Stimulated activated CD8-positive, alpha-beta memory T cell treated with anti-CD3 and anti-CD28 coated beads, Interleukin-7, amount 100 ng/mL, for 48 hours (primary cell): Measurements from ENCODE around the gene EML1.

ENCODE experiments used
- DNase-seq, 2 donors: peaks; one replicate each; pipeline ENCODE4 v3.0.0-alpha.2; 2020; ENCODE audit warnings: low read depth in 1 of 2; ENCODE audit errors: extremely low read depth in 1 of 2

EML1 gene

DNA sequence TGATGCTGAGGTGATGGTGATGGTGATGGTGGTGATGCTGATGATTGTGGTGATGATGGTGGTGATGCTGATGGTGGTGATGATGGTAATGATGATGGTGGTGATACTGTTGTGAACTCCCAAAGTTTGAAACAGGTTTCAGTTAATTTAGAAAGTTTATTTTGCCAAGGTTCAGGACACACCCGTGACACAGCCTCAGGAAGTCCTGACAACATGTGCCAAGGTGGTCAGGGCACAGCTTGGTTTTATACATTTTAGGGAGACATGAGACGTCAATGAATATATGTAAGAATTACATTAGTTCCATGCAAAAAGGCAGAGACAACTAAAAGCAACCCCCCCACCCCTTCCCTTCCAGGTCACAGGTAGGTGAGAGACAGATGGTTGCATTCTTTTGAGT lies 159.2 kb downstream of the EML1 start:
- no peak for DNase-seq

GRCh38 chr14:99955826-99956455 lies 162.7 kb downstream of the EML1 start:
- no peak for DNase-seq

- DNase-seq = no peak
Measured at GRCh38 chr14:99958380-99958779, 165.2 kb downstream of the EML1 start.

DNA sequence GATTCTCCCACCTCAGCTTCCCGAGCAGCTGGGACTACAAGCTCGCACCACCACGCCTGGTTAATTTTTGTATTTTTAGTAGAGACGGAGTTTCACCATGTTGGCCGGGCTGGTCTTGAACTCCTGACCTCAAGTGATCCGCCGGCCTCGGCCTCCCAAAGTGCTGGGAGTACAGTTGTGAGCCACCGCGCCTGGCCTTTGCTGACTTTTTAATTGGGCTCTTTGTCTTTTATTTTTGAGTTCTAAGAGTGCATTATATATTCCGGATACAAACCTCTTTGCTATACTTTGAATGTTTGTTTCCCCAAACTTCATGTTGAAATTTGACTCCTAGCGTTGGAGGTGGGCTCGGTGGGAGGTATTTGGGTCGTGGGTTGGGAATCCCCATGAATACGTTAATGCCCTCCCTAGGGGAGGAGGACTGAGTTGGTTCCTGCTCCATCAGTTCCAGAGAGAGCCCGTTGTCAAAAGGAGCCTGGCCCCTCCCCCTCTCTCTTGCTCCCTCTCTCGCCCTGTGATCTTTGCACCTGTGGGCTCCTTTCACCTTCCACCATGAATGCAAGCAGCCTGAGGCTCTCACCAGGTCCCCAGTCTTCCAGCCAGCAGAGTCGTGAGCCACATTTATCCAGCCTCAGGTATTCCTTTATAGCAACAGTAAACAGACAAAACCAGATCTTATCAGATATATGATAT lies 168.8 kb downstream of the EML1 start:
- no peak for DNase-seq

DNA sequence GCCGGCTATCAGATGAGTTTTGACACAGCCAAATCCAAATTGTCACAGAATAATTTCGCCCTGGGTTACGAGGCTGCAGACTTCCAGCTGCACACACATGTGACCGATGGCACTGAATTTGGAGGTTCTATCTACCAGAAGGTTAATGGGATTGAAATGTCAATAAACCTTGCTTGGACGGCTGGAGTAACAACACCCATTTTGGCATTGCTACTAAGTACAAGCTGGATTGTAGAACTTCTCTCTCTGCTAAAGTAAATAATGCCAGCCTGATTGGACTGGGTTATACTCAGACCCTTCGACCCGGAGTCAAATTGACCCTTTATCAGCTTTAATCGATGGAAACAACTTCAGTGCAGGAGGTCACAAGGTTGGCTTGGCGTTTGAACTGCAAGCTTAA lies 171.8 kb downstream of the EML1 start:
- DNase-seq = no peak

GRCh38 chr14:99966037-99966835 lies 173.0 kb downstream of the EML1 start:
- DNase-seq = no peak

DNA sequence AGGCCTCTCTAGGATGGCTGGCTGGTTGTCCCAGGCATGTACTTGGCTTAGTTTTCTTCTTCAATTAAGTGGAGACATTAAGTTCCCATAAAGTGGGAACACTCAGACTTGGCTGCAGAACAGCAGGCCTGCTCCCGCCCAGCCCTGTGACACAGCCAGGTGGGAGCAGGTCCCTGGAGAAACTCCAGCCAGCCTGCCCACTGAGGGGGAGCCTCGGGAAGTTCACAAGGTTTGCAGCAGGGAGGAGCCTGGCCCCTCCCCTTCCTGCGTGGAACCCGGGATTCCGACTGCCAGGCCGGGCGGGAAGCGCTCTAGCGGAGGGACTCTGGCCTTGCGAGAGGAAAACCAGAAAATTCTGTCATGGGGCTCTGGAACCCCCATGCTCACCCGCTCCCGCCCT lies 173.7 kb downstream of the EML1 start:
- no peak for DNase-seq

DNA sequence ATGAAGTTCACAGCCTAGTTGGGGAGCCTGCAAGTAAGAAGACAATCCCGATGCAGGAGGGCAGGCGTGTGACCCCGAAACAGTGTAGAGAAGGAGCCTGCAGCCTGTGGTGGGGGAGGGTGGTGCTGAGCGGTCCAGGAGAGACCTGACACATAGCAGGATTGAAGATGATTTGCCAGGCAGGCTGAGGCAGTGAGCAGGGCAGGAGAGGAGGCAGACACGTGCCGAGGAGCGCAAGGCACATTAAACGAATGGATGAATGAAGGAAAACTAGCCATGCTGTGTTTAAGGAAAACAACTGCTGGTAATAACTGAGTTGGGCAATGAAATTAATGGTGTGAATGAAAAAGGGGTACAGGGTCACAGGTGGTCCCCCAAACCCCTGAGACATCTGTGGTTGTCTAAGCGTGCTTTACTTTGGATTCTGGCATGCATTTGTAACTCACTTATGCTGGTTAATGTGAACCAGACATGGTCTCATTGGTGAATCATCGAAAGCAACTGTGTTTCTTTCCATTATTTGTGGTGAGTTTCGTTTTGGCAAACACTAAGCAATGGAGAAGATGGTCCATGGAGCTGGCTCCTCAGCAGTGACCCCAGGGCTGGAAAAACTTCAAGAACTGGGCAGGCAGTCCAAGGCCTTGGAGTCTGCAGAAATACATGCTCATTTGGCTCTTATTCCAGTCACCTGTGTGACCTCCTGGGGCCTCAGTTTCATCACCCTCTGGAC lies 175.1 kb downstream of the EML1 start:
- no peak for DNase-seq

- DNase-seq = no peak
Measured at GRCh38 chr14:99968941-99969340, 175.7 kb downstream of the EML1 start.

DNA sequence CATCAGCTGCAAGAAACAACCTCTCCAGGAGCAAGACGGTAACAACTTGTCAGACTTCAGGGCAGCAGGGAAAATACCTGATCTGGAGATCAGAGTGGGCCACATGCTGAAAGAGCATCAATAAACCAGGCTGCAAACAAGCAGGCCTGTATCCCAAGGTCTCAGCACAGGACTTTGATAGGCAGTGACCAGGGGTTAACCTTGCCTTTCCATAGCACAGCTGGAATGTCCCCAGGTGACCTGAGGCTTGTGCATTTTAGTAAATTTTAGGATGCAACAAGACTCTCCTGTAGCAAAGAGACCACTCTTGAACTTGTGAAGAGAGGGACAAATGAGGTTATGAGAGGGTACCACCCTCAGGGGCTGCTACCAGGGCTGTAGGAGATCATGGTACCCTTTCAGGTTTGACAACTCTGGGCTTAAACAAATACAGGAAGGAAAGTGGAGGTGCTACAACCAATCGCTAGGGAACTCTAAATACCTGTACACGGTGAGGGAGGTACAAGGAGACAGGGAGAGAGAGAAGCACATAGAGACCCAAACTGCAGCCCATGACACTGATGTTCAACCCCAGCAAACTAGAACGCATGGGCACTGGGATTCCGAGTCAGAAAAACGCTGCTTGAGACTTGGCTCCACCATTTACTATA lies 176.6 kb downstream of the EML1 start:
- no peak for DNase-seq

DNA sequence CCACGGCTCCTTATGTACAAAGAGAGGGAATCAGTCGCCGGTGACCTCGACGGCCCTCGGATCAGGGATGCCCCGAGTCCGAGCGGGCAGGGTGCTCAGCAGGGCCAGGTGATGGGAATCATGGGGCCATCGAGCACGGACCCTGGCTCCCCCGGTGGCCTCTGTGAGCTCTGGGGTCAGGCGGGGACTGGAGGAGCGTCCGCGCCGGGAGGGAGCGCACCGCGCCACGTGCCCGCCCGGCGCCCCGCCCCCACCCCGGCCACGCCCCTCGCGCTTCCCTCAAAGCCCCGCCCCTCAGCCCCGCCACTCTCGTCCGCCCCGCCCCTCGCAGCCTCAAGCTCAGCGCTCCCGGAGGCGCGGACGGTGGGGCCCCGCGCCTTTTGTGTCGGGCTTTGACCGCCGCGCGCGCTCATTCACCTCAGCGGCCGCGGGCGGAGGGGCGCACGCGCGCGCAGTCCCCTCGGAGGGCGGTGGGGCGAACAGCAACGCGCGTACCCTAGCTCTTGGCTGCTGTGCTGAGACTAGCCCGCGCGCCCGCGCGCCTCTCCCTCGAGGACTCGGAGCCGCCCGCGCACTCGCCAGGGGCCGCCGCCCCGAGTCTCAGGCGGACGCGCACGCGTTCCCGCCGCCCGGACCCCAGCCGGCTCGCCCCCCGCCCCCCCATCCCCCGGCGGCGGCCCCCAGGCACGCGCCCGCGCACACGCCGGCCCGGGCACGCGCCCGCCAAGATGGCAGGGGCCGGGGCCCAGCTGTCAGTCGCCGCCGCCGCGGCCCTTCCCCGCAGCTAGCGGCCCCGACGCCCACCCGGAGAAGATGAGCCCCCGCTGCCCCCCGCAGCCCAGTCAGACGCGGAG lies 178.1 kb downstream of the EML1 start:
- peak; percentile 55 to 64 for DNase-seq

DNA sequence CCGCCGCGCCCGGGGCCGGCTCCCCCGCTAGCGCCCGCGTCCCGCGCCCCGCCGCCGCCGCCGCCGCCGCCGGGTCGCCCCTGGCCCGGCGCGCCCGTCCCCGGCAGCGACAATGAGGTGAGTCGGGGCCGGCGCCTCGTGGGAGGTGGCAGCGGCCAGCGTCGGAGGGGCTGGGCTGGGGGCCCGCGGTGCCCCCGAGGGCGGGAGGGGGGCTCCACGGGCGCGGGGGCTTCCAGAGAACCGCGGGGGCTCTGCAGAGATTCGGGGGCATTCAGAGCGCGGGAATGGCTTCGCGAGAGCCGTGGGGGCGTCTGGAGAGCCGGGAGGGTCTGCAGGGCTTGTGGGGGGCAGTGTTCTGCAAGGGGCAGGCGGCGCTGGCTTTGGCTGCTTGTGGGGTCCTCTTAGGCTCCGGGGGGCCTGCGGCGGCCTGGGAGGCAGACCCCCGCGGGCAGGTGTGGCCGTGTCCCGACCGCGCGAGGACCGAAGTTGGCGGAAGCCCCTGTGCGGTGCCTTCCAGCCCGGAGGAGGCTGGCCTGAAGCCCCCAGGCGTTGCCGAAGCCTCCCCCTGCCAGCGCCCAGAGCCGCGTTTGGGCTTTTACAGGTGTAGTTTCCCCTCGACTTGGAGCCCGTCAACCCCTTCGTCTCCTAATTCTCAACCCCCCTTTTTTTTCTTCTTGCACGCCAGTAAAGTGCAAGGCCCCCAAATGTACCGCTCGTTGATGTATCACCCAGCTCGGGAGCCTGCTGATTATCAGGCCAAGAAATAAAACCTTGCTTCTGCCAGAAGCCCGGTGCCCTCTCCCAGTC lies 178.9 kb downstream of the EML1 start:
- no peak for DNase-seq

- DNase-seq = no peak
Measured at GRCh38 chr14:99972748-99973466, 179.7 kb downstream of the EML1 start.

GRCh38 chr14:99975190-99975589 lies 182.0 kb downstream of the EML1 start:
- no peak for DNase-seq

- no peak for DNase-seq
Measured at GRCh38 chr14:99976021-99976420, 182.8 kb downstream of the EML1 start.

DNA sequence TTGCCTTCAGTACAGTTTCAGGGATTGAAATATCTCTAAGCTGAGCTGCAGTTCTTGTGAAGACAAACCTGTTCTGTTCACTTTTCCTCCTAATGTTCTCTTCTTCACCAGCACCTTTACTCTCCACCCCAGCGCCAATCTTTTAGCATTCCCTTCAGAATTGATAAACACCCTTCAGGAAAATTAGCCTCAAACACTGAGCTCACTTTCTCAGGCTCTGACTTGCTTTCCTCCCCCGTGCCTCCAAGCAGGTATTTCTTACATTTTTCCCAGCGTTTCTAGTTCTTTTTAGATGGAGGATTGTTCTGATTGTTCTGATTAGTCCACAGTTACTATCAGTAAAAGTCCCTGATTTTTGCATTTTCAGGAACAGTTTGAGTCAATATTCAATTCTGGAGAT lies 183.5 kb downstream of the EML1 start:
- no peak for DNase-seq

DNA sequence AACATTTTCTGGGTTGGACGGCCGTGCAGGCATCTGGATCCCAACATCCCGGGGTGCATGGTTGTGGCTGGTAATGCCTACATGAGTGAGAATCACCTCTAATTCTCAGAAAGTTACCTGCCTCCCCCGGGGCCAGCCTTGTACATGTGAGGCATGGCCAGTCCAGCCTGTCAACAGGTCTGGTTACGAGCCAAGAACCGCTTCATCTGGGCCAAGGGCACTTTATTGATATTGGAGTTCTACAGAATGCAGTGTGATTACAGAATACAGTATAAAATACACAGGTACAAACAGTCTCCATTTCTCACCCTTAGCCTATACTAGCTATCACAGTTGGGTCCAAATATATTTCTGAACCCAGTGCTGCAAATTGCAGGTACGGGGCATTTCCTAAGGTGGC lies 187.1 kb downstream of the EML1 start:
- DNase-seq = no peak

DNA sequence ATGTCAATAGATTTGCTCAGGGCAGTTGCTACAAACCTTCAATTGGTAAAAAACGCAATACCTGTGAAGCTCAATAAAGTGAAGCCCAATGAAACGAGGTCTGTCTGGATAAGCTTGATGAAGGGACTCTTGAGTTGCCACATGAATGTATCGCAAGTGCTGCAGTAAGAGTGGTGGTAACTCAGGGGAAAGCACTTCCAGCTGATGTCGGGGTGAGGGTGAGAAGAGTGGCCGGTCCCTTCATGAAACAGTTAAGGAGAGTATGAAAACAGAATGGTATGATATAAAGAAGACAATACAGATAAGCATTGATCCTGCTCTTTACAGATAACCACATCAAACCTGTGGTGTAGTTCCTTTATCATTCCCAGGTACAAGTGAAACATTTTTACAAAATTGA lies 188.6 kb downstream of the EML1 start:
- no peak for DNase-seq
